ES-I3 (cell line): ENCODE measurements around the gene RASSF3.
"Not testable (repeated sequence)": the region's sequence is repeated elsewhere in the genome, so short reads cannot be mapped to it uniquely, and the experiment has no call there.

ENCODE experiments used
- H3K36me3 ChIP-seq: 2 replicates; pipeline ENCODE4 v1.6.1; 2013; ENCODE audit warnings: mild to moderate bottlenecking, low read length, control low read depth, moderate library complexity; ENCODE audit not compliant: insufficient read depth
- H3K4me1 ChIP-seq: 2 replicates; pipeline ENCODE4 v1.6.1; 2013; ENCODE audit warnings: mild to moderate bottlenecking, control low read depth, low read length; ENCODE audit not compliant: insufficient read depth
- H3K9ac ChIP-seq: 2 replicates; pipeline ENCODE4 v1.6.1; 2013; ENCODE audit warnings: low read depth, mild to moderate bottlenecking, low read length, moderate library complexity
- H3K9me3 ChIP-seq: 2 replicates; pipeline ENCODE4 v1.6.1; 2013; ENCODE audit warnings: mild to moderate bottlenecking, low read length, moderate library complexity; ENCODE audit not compliant: control insufficient read depth, insufficient read depth

RASSF3 gene

GRCh38 chr12:64678835-64679234, 68.5 kb downstream of the RASSF3 start:
- Histone ChIP-seq H3K9me3 (no peaks in the 10 kb centered on the region), H3K36me3 (no peaks in the 10 kb centered on the region), H3K4me1 (peaks cover 40% of the 10 kb centered on the region), H3K9ac (no peak overlapping the region)

- Histone ChIP-seq H3K4me1 (peaks cover 36% of the 10 kb centered on the region), H3K9me3 (no peaks in the 10 kb centered on the region), H3K9ac (no peak overlapping the region), H3K36me3 (no peaks in the 10 kb centered on the region)
These were observed 69.2 kb downstream of the RASSF3 start for GRCh38 chr12:64679487-64680001.

GRCh38 chr12:64680235-64680634, 69.9 kb downstream of the RASSF3 start:
- peaks cover 36% of the 10 kb centered on the region for H3K4me1 ChIP-seq
- no peaks in the 10 kb centered on the region for H3K9me3 ChIP-seq
- no peaks in the 10 kb centered on the region for H3K36me3 ChIP-seq
- no peak overlapping the region for H3K9ac ChIP-seq

GRCh38 chr12:64681200-64682052, 71.1 kb downstream of the RASSF3 start:
- H3K4me1 ChIP-seq = peaks cover 31% of the 10 kb centered on the region
- H3K36me3 ChIP-seq = no peaks in the 10 kb centered on the region; the same call in 1 of the 2 replicates
- no peaks in the 10 kb centered on the region for H3K9me3 ChIP-seq
- no peak overlapping the region for H3K9ac ChIP-seq

- Histone ChIP-seq H3K9ac (no peak overlapping the region), H3K36me3 (no peaks in the 10 kb centered on the region; the same call in 1 of the 2 replicates), H3K4me1 (peaks cover 29% of the 10 kb centered on the region), H3K9me3 (no peaks in the 10 kb centered on the region)
These were observed 72.4 kb downstream of the RASSF3 start for GRCh38 chr12:64682572-64683277.

GRCh38 chr12:64683816-64684543, 73.7 kb downstream of the RASSF3 start:
- Histone ChIP-seq H3K9ac (no peak overlapping the region), H3K9me3 (no peaks in the 10 kb centered on the region), H3K36me3 (peaks cover 4% of the 10 kb centered on the region), H3K4me1 (peaks cover 25% of the 10 kb centered on the region)

GRCh38 chr12:64685050-64685449, 74.8 kb downstream of the RASSF3 start:
- Histone ChIP-seq H3K36me3 (peaks cover 4% of the 10 kb centered on the region), H3K4me1 (peaks cover 18% of the 10 kb centered on the region)

GRCh38 chr12:64685605-64686004, 75.3 kb downstream of the RASSF3 start:
- no peaks in the 10 kb centered on the region for H3K9me3 ChIP-seq
- H3K4me1 ChIP-seq = peaks cover 18% of the 10 kb centered on the region
- H3K9ac ChIP-seq = no peak overlapping the region
- peaks cover 4% of the 10 kb centered on the region for H3K36me3 ChIP-seq

More at GRCh38 chr12:64685050-64685449, 74.8 kb downstream of the RASSF3 start:
- no peaks in the 10 kb centered on the region for H3K9me3 ChIP-seq
- H3K9ac ChIP-seq = no peak overlapping the region

GRCh38 chr12:64687816-64688215, 77.5 kb downstream of the RASSF3 start:
- peaks cover 8% of the 10 kb centered on the region for H3K36me3 ChIP-seq
- peaks cover 14% of the 10 kb centered on the region for H3K4me1 ChIP-seq
- H3K9me3 ChIP-seq = no peaks in the 10 kb centered on the region
- no peak overlapping the region for H3K9ac ChIP-seq

GRCh38 chr12:64688219-64688618, 77.9 kb downstream of the RASSF3 start:
- H3K9ac ChIP-seq = no peak overlapping the region
- no peaks in the 10 kb centered on the region for H3K9me3 ChIP-seq
- H3K4me1 ChIP-seq = peaks cover 10% of the 10 kb centered on the region; the same call in 1 of the 2 replicates
- peaks cover 8% of the 10 kb centered on the region for H3K36me3 ChIP-seq

- H3K36me3 ChIP-seq = peaks cover 8% of the 10 kb centered on the region
- H3K9me3 ChIP-seq = no peaks in the 10 kb centered on the region
- H3K9ac ChIP-seq = no peak overlapping the region
- H3K4me1 ChIP-seq = peaks cover 10% of the 10 kb centered on the region; the same call in 1 of the 2 replicates
These were observed 78.4 kb downstream of the RASSF3 start for GRCh38 chr12:64688715-64689114.

- H3K9ac ChIP-seq, H3K9me3 ChIP-seq: not testable (repeated sequence)
- Histone ChIP-seq H3K36me3 (peaks cover 13% of the 10 kb centered on the region), H3K4me1 (peaks cover 10% of the 10 kb centered on the region; the same call in 1 of the 2 replicates)
These were observed 79.9 kb downstream of the RASSF3 start for GRCh38 chr12:64690236-64690635.

- peaks cover 13% of the 10 kb centered on the region for H3K36me3 ChIP-seq
- H3K9ac ChIP-seq = no peak overlapping the region
- peaks cover 10% of the 10 kb centered on the region for H3K4me1 ChIP-seq
- H3K9me3 ChIP-seq = no peaks in the 10 kb centered on the region
These were observed 81.0 kb downstream of the RASSF3 start for GRCh38 chr12:64691227-64691794.
